Endothelial cell (in vitro differentiated cells): ENCODE measurements around the gene GRIN2D. TPM values are rescaled to one million over a fixed set of nuclear protein-coding genes. Genes with fewer than 3 reads are reported as not detected.

Source experiments
- DNase-seq: peaks from one replicate; pipeline ENCODE4 v3.0.0; 2021; ENCODE audit warnings: low spot score
- H3K27ac Mint-ChIP-seq: one replicate; pipeline ENCODE4 v1.8.0; 2021; ENCODE audit warnings: mixed read lengths, inconsistent platforms; ENCODE audit not compliant: unreplicated experiment
- H3K27me3 Mint-ChIP-seq: one replicate; pipeline ENCODE4 v1.8.0; 2021; ENCODE audit warnings: mild to moderate bottlenecking, moderate library complexity, mixed read lengths, inconsistent platforms; ENCODE audit not compliant: unreplicated experiment
- H3K36me3 Mint-ChIP-seq: one replicate; pipeline ENCODE4 v1.8.0; 2021; ENCODE audit warnings: mild to moderate bottlenecking, low read depth, mixed read lengths, inconsistent platforms; ENCODE audit not compliant: unreplicated experiment
- H3K4me1 Mint-ChIP-seq: one replicate; pipeline ENCODE4 v1.8.0; 2021; ENCODE audit warnings: mild to moderate bottlenecking, mixed read lengths, inconsistent platforms; ENCODE audit not compliant: unreplicated experiment
- H3K4me3 Mint-ChIP-seq: one replicate; pipeline ENCODE4 v1.8.0; 2021; ENCODE audit warnings: mild to moderate bottlenecking, mixed read lengths, inconsistent platforms; ENCODE audit not compliant: unreplicated experiment
- H3K9me3 Mint-ChIP-seq: one replicate; pipeline ENCODE4 v1.8.0; 2021; ENCODE audit warnings: mixed read lengths, inconsistent platforms; ENCODE audit not compliant: unreplicated experiment
- CTCF ChIP-seq: fragments of 200-600 bp; sonication (generic); IDR thresholded peaks from one replicate; pipeline ENCODE4 v1.5.0; 2021; ENCODE audit warnings: antibody characterized with exemption; ENCODE audit not compliant: unreplicated experiment
- total RNA-seq: library from RNA; stranded (reverse); fragmentation: NEBNext Ultra II Directional; extraction: Animal tissue kit (Norgen Biotek cat#: 25700); gene quantifications from one replicate; pipeline ENCODE4 v1.2.1, GENCODE V29; 2021; ENCODE audit not compliant: unreplicated experiment

The GRIN2D gene
- total RNA-seq, 1 donor from 2014 or later = 25.2 TPM

DNA sequence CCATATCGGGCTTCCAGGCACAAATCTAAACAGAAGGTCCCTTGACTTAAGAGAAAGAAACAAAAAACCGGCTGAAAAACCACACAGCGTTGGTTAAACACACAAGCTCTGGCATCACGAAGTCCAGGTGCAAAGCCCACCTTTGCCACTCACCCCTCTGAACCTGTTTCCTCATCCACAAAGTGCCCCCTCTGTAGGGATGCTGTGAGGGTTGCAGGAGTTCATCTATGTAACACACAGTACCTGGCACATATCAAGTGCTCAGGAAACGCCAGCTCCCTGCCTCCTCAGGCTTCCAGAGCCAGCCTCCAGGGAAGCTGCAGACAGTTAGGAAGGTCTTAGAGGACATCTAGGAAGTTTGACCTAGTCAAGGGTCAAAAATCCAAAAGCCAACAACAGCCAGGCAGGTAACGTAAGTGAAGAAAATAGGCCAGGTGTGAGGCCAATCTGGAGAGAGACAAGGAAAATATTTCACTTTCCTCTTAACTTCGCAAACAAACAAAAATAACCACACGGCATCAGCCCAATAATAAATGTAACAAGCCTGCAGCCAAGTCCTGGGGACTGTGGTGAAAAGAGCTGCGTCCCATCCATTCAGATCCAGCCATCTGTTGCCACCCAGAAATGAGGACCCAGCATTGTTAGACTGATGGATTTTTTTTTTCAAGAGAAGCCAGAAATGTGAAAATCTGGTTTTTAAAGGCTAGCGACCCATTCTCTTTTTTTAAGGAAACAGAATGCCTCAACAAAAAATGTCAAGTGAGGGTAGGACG, 12.1 kb upstream of the GRIN2D start:
- H3K9me3 Mint-ChIP-seq = no peaks in the 10 kb centered on the region
- DNase-seq = no peak
- H3K27me3 Mint-ChIP-seq = peaks cover 2% of the 10 kb centered on the region
- H3K4me1 Mint-ChIP-seq = peaks cover 6% of the 10 kb centered on the region
- H3K4me3 Mint-ChIP-seq = no peak overlapping the region
- peaks cover 26% of the 10 kb centered on the region for H3K36me3 Mint-ChIP-seq
- TF ChIP-seq CTCF = no peak
- H3K27ac Mint-ChIP-seq = no peak overlapping the region

DNA sequence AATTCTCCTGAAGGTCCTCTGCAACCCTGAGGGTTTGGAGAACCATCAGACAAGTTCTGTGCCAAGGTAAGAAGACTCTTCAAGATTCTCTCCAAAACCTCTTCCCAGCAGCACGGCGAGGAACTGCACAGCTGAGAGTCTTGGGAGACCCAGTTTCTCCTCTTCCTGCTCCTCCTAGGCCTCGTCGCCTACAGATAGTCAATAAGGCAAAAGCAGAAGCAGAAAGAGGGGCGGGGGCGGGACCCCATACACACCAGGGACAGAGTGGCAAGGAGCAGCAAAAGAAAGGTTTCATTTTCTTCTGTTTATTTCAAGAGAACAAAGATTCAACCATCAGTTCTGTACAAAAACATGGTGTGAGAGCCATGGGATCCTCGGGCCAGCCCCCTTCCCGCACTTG, 11.2 kb upstream of the GRIN2D start:
- Mint-ChIP-seq H3K9me3 (no peaks in the 10 kb centered on the region), H3K4me3 (no peak overlapping the region), H3K4me1 (peaks cover 6% of the 10 kb centered on the region), H3K36me3 (peaks cover 26% of the 10 kb centered on the region), H3K27me3 (peaks cover 3% of the 10 kb centered on the region), H3K27ac (no peak overlapping the region)
- no peak for DNase-seq
- no peak for TF ChIP-seq CTCF

GRCh38 chr19:48385461-48386087, 7.9 kb upstream of the GRIN2D start:
- no peak for TF ChIP-seq CTCF
- Mint-ChIP-seq H3K36me3 (peaks cover 47% of the 10 kb centered on the region), H3K4me3 (no peak overlapping the region), H3K27me3 (peaks cover 6% of the 10 kb centered on the region), H3K4me1 (peaks cover 10% of the 10 kb centered on the region), H3K27ac (no peak overlapping the region), H3K9me3 (peaks cover 4% of the 10 kb centered on the region)
- no peak for DNase-seq

DNA sequence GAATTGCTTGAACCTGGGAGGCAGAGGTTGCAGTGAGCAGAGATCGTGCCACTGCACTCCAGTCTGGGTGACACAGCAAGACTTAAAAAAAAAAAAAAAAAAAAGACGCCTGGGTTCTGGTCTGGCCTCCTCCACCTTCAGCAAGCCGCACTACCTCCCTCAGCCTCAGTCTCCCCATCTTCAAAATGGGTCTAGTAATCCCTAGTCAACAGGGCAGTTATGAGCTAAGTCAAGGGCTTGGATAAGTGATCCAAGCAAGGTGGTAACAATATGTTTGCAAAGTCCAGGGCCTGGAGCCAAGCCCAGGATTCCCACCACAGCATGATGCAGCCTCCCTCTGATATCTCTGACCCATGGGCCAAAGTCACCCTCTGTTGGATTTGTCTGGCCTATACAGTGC, 6.5 kb upstream of the GRIN2D start:
- Mint-ChIP-seq H3K4me1 (peaks cover 10% of the 10 kb centered on the region), H3K27me3 (peaks cover 6% of the 10 kb centered on the region), H3K27ac (no peak overlapping the region), H3K4me3 (no peak overlapping the region), H3K36me3 (peaks cover 47% of the 10 kb centered on the region), H3K9me3 (peaks cover 4% of the 10 kb centered on the region)
- TF ChIP-seq CTCF = no peak
- no peak for DNase-seq
